HepG2 (cell line): Measurements from ENCODE around the gene SECTM1. TPM values are rescaled to one million over a fixed set of nuclear protein-coding genes. Genes with fewer than 3 reads are reported as not detected.

Experiments used
- DNMT1 ChIP-seq: sonication (generic); formaldehyde crosslinking; IDR thresholded peaks from 2 replicates; pipeline ENCODE4 v1.5.1; 2020; ENCODE audit warnings: mild to moderate bottlenecking, missing genetic modification reagents
- FOXA3 ChIP-seq: IDR thresholded peaks from 2 replicates; pipeline ENCODE4 v1.6.1; 2016; ENCODE audit warnings: missing genetic modification reagents, missing compliant biosample characterization
- GFI1 ChIP-seq: sonication (generic); formaldehyde crosslinking; IDR thresholded peaks from 2 replicates; pipeline ENCODE4 v1.5.0; 2020; ENCODE audit warnings: missing genetic modification reagents, mild to moderate bottlenecking, borderline replicate concordance
- HES4 ChIP-seq: sonication (generic); formaldehyde crosslinking; IDR thresholded peaks from 2 replicates; pipeline ENCODE4 v1.9.0; 2021; ENCODE audit warnings: mild to moderate bottlenecking, missing genetic modification reagents, borderline replicate concordance
- KDM5A ChIP-seq: fragments of 200-600 bp; sonication (generic); IDR thresholded peaks from 2 replicates; pipeline ENCODE4 v1.7.0; 2018; ENCODE audit warnings: antibody characterized with exemption, mild to moderate bottlenecking, low read length, borderline replicate concordance
- LCORL ChIP-seq, 2 experiments: fragments of 450-650 bp in 1 of 2; sonication (generic) in 1 of 2; formaldehyde crosslinking in 1 of 2; IDR thresholded peaks; 2 replicates each; pipeline versions ENCODE4 v1.5.0 to v1.6.1; 2017 to 2020; ENCODE audit warnings: antibody characterized with exemption in 1 of 2, missing genetic modification reagents in 1 of 2
- U2AF2 ChIP-seq: fragments of 200-400 bp; formaldehyde crosslinking; IDR thresholded peaks from 2 replicates; pipeline ENCODE4 v1.6.1; 2017; ENCODE audit warnings: low read depth, mild to moderate bottlenecking, low read length
- ZBTB33 ChIP-seq: sonication (generic); formaldehyde crosslinking; IDR thresholded peaks from 2 replicates; pipeline ENCODE4 v1.4.0; 2020; ENCODE audit warnings: missing genetic modification reagents
- ZBTB8A ChIP-seq: sonication (generic); formaldehyde crosslinking; IDR thresholded peaks from 2 replicates; pipeline ENCODE4 v1.4.0; 2020; ENCODE audit warnings: mild to moderate bottlenecking, low read depth, missing genetic modification reagents, borderline replicate concordance
- ZFP36 ChIP-seq: fragments of 150-350 bp; IDR thresholded peaks from 2 replicates; pipeline ENCODE4 v1.6.1; 2018; ENCODE audit warnings: borderline replicate concordance, low read length, low read depth; ENCODE audit not compliant: partially characterized antibody
- ZGPAT ChIP-seq: IDR thresholded peaks from 2 replicates; pipeline ENCODE4 v1.6.1; 2016; ENCODE audit warnings: mild to moderate bottlenecking
- ZNF891 ChIP-seq: sonication (generic); formaldehyde crosslinking; IDR thresholded peaks from 2 replicates; pipeline ENCODE4 v1.5.0; 2020; ENCODE audit warnings: mild to moderate bottlenecking, missing genetic modification reagents
- polyA plus RNA-seq, 8 experiments: library from polyadenylated mRNA; depleted of rRNA in 3 of 8; stranded (reverse) in 7 of 8; unstranded in 1 of 8; fragments of >200 nt; fragmentation: Illumina TruSeq in 4 of 8; extraction: Trizol in 4 of 8; gene quantifications; 2 replicates each; pipeline versions ENCODE4 v1.2.1 to v1.2.3, GENCODE V29; 2011 to 2016; ENCODE audit warnings: low read depth in 4 of 8, missing spikeins in 1 of 8, mixed read lengths in 1 of 8; ENCODE audit not compliant: insufficient read depth in 1 of 8
- total RNA-seq, 5 experiments: library from RNA; depleted of rRNA; stranded (reverse); fragments of >200 nt; fragmentation: Illumina TruSeq; extraction: Trizol; gene quantifications; 2 replicates each; pipeline ENCODE4 v1.2.3, GENCODE V29; 2016; ENCODE audit warnings: low read depth in 1 of 5

SECTM1 gene
- total and polyA plus RNA-seq, 2 of the 13 experiments (the other 11 are each of a cell fraction or from before 2014, with no cell fraction given), result 3.5 to 5.3 TPM

GRCh38 chr17:82377924-82378740 lies 44.6 kb upstream of the SECTM1 start (continued):
- TF ChIP-seq ZBTB33, result no peak
- no peak for TF ChIP-seq LCORL (IDR thresholded peaks at IDR 0.05)
- no peak for TF ChIP-seq LCORL (CRISPR knock-in tag; IDR thresholded peaks at IDR 0.05)
- 0 out of 2 replicates have a peak, but pooled peaks have one; percentile 61 for TF ChIP-seq U2AF2
- no peak for TF ChIP-seq ZBTB8A (CRISPR knock-in tag)
- TF ChIP-seq FOXA3 (CRISPR knock-in tag), result no peak
- no peak for TF ChIP-seq ZNF891 (CRISPR knock-in tag)
- TF ChIP-seq DNMT1, result 0 out of 2 replicates have a peak, but pooled peaks have one; percentile 47
- no peak for TF ChIP-seq ZFP36
- TF ChIP-seq HES4 (CRISPR knock-in tag), result no peak
- TF ChIP-seq KDM5A, result no peak
- no peak for TF ChIP-seq ZGPAT
- no peak for TF ChIP-seq GFI1 (CRISPR knock-in tag)
